Large intestine (tissue), 3 donors: Measurements from ENCODE around the gene KRT20. TPM values are rescaled to one million over a fixed set of nuclear protein-coding genes. Genes with fewer than 3 reads are reported as not detected.

Experiments used
- DNase-seq, 2 donors: peaks; one replicate each; pipeline versions ENCODE4 v3.0.0 to v3.0.0-alpha.2; 2013
- H3K27ac ChIP-seq: one replicate; pipeline ENCODE4 v1.5.1; 2013; ENCODE audit warnings: low read length
- H3K27me3 ChIP-seq: 2 replicates; pipeline ENCODE4 v1.6.1; 2013; ENCODE audit warnings: low read length; ENCODE audit not compliant: control insufficient read depth, insufficient read depth
- H3K36me3 ChIP-seq: 2 replicates; pipeline ENCODE4 v1.6.1; 2013; ENCODE audit warnings: low read length; ENCODE audit not compliant: control insufficient read depth, insufficient read depth
- H3K4me1 ChIP-seq: one replicate; pipeline ENCODE4 v1.6.1; 2013; ENCODE audit warnings: low read length; ENCODE audit not compliant: control insufficient read depth, insufficient read depth
- H3K4me3 ChIP-seq: one replicate; pipeline ENCODE4 v1.5.1; 2013; ENCODE audit warnings: low read length
- H3K9me3 ChIP-seq: one replicate; pipeline ENCODE4 v1.6.1; 2013; ENCODE audit warnings: mild to moderate bottlenecking, low read depth, low read length, moderate library complexity; ENCODE audit not compliant: control insufficient read depth
- WGBS: methylation state at CpG from one replicate; pipeline ENCODE4 v1.1.5; 2013; ENCODE audit warnings: low lambda C conversion rate; ENCODE audit not compliant: insufficient coverage; 5-methylcytosine and 5-hydroxymethylcytosine counted together
- polyA plus RNA-seq: library from polyadenylated mRNA; unstranded; fragments of 120-200 nt; gene quantifications from one replicate; pipeline ENCODE4 v1.2.1, GENCODE V29; 2013

KRT20 gene
- polyA plus RNA-seq, 1 donor: 31.7 TPM

GRCh38 chr17:40901981-40902474 is 17.0 kb upstream of the KRT20 start:
- H3K27ac ChIP-seq: peak overlapping the region; percentile 93
- peak; percentile 92 to 97 for DNase-seq
- H3K27me3 ChIP-seq: no peaks in the 10 kb centered on the region
- no peaks in the 10 kb centered on the region for H3K9me3 ChIP-seq
- no CpG with 5 or more reads among the region's 1 CpG for WGBS
- H3K4me1 ChIP-seq: peaks cover 52% of the 10 kb centered on the region
- no peak overlapping the region for H3K4me3 ChIP-seq
- no peaks in the 10 kb centered on the region for H3K36me3 ChIP-seq

DNA sequence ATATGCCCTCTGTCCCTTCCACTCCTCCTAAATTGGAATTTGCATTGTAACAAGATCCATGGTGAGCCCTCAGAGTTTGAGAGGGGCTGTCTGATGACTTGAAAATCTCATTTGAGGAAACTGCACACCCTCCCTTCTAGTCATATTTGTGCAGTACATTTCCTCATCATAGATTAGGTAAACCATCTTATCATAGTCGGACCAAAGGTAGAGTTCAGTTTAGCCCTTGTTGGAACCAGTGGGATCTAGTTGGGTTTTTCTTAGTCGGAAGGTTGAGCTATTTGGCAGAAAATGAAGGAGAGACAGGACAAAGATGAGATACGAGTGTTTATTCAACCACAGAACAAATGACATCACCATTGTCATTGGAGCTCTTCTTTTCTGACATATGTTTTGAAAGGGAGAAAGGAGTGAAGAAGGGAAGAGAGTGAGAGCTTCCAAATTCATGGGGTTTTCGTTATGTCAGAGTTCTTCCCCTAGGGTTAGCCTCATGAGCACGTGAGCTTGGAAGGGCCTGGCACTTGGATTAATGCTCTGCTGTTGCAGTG is 15.8 kb upstream of the KRT20 start:
- H3K4me1 ChIP-seq: peaks cover 52% of the 10 kb centered on the region
- no CpG with 5 or more reads among the region's 5 CpGs for WGBS
- H3K4me3 ChIP-seq: no peak overlapping the region
- DNase-seq: peak in 1 of 2 donors; percentile 78
- no peaks in the 10 kb centered on the region for H3K36me3 ChIP-seq
- H3K27ac ChIP-seq: peak overlapping the region; percentile 93
- no peaks in the 10 kb centered on the region for H3K27me3 ChIP-seq
- no peaks in the 10 kb centered on the region for H3K9me3 ChIP-seq

DNA sequence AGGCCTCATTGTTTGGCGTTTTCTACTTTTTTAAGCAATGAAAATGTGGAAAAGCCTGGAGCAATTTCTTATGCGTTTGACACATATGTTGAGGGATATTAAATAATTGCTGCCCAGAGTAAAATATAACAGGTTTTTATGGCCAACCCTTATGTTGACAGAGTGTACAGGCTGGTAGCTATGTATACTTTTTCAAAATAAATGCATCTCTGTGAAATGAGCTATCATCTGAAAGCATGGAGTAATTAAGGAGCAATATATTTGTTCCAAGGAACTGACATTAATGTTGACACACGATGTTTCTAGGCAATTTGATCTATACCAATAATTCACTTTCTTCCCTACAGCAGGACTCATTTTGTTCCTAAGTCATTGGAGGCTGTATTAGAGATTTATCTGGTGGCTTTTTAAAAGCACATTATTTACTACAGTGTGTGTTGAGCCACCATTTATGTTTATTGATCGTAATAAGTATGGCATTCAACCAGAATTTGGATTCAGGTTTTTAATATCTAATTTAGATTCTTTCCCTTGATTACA is 11.9 kb upstream of the KRT20 start:
- no peaks in the 10 kb centered on the region for H3K9me3 ChIP-seq
- no peak overlapping the region for H3K27ac ChIP-seq
- 83% methylated on average over 3 of the region's 4 CpGs for WGBS
- no peak for DNase-seq
- H3K4me3 ChIP-seq: no peak overlapping the region
- no peaks in the 10 kb centered on the region for H3K27me3 ChIP-seq
- H3K4me1 ChIP-seq: peaks cover 23% of the 10 kb centered on the region
- no peaks in the 10 kb centered on the region for H3K36me3 ChIP-seq

DNA sequence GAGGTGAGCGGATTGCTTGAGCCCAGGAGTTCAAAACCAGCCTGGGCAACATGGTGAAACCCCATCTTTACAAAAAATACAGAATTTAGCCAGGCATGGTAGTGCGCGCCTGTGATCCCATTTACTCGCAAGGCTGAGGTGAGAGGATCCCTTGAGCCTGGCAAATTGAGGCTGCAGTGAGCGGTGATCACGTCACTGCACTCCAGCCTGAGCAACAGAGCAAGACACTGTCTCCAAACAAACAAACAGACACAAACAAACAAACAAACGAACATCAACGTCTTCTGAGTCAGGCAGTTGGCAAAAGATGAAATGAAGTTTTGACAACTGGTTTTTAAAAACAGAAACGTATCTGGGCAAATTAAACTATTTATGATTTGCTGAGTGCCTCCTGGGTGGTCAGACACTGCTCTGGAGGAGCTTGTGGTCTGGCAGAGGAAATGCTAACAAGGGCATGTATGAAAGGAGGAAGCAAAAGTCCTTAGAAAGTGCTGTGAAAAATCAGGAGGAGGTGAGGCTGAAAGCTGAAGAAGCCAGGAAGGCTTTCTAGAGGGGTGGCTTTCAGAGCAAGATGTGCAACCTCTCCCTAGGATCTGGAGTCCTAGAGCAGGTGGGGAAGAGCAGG is 10.2 kb upstream of the KRT20 start:
- H3K36me3 ChIP-seq: no peaks in the 10 kb centered on the region
- H3K27ac ChIP-seq: no peak overlapping the region
- peaks cover 9% of the 10 kb centered on the region for H3K4me1 ChIP-seq
- WGBS: no CpG with 5 or more reads among the region's 9 CpGs
- no peak for DNase-seq
- no peak overlapping the region for H3K4me3 ChIP-seq
- H3K9me3 ChIP-seq: no peaks in the 10 kb centered on the region
- no peaks in the 10 kb centered on the region for H3K27me3 ChIP-seq

GRCh38 chr17:40888196-40888720 is 3.2 kb upstream of the KRT20 start:
- H3K27ac ChIP-seq: no peak overlapping the region
- WGBS: 40% methylated on average over 1 of the region's 2 CpGs
- H3K27me3 ChIP-seq: no peaks in the 10 kb centered on the region

DNA sequence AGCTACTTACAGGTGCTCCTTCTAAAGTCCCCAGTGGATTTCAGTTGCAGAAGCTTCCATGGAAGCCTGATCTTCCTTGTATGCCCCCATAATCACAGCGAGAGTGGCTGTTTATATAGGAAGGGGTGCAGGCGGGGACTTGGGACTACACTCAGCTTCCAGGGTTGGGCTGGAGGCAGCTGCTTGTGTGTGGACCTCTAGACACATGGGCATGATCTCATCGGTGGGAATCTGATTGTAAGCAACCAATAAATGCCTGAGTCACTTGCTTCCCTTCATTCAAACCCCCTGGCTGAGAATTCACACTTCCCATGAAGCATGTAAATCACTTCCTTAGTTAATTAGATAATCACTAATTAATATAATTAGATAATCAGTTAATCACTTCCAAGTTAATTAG is 1.0 kb upstream of the KRT20 start:
- H3K36me3 ChIP-seq: no peaks in the 10 kb centered on the region
- H3K4me3 ChIP-seq: no peak overlapping the region
- peak; percentile 88 to 92 for DNase-seq
- no peaks in the 10 kb centered on the region for H3K27me3 ChIP-seq
- no CpG with 5 or more reads among the region's 3 CpGs for WGBS
- H3K4me1 ChIP-seq: peaks cover 42% of the 10 kb centered on the region
- H3K9me3 ChIP-seq: no peaks in the 10 kb centered on the region
- H3K27ac ChIP-seq: peak overlapping the region; percentile 87

More at GRCh38 chr17:40888196-40888720, 3.2 kb upstream of the KRT20 start:
- peaks cover 23% of the 10 kb centered on the region for H3K4me1 ChIP-seq
- peak in 1 of 2 donors; percentile 63 for DNase-seq
- no peaks in the 10 kb centered on the region for H3K9me3 ChIP-seq
- no peaks in the 10 kb centered on the region for H3K36me3 ChIP-seq
- no peak overlapping the region for H3K4me3 ChIP-seq

GRCh38 chr17:40883626-40884334 is 1.3 kb downstream of the KRT20 start:
- Histone ChIP-seq H3K36me3 (no peaks in the 10 kb centered on the region), H3K27ac (peak overlapping the region; percentile 87), H3K4me3 (peak overlapping the region; percentile 10), H3K4me1 (peaks cover 42% of the 10 kb centered on the region), H3K9me3 (no peaks in the 10 kb centered on the region), H3K27me3 (no peaks in the 10 kb centered on the region)
- 60% methylated on average over 1 of the region's 7 CpGs for WGBS
- DNase-seq: peak; percentile 70 to 92

DNA sequence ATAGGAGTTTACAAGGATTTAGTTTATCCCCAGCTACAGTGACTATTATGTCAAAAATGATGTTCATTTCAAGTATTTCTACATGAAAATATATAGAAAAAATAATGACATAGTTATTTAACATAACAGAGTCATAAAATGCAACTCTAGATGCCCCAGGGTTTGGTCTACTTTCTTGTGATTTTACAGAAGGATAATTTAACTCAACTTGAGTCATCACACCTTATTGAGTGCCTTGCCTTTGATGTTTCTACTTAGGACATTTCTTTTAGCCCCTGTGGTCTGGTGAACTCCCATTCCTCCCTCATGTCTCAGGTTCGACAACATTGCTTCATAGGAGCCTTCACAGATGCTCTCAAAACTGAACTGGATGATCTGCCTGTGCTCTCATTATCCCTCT is 2.0 kb downstream of the KRT20 start:
- Histone ChIP-seq H3K9me3 (no peaks in the 10 kb centered on the region), H3K27ac (peak overlapping the region; percentile 87), H3K4me1 (peaks cover 42% of the 10 kb centered on the region), H3K36me3 (no peaks in the 10 kb centered on the region), H3K27me3 (no peaks in the 10 kb centered on the region), H3K4me3 (peak overlapping the region; percentile 10)
- DNase-seq: no peak
- WGBS: no CpG with 5 or more reads among the region's 1 CpG

GRCh38 chr17:40879026-40879425 is 6.0 kb downstream of the KRT20 start:
- Histone ChIP-seq H3K4me1 (peaks cover 22% of the 10 kb centered on the region), H3K27ac (no peak overlapping the region), H3K36me3 (no peaks in the 10 kb centered on the region), H3K4me3 (no peak overlapping the region), H3K27me3 (no peaks in the 10 kb centered on the region), H3K9me3 (no peaks in the 10 kb centered on the region)
- DNase-seq: no peak
- no CpG with 5 or more reads among the region's 1 CpG for WGBS

- H3K36me3 ChIP-seq: no peaks in the 10 kb centered on the region
- no peak overlapping the region for H3K4me3 ChIP-seq
- H3K9me3 ChIP-seq: no peaks in the 10 kb centered on the region
- no peak for DNase-seq
- H3K4me1 ChIP-seq: peaks cover 17% of the 10 kb centered on the region
- H3K27ac ChIP-seq: no peak overlapping the region
- 97% methylated on average over 4 of the region's 9 CpGs for WGBS
- H3K27me3 ChIP-seq: no peaks in the 10 kb centered on the region
These were observed 7.0 kb downstream of the KRT20 start for GRCh38 chr17:40878044-40878443.
